ENCODE data around the gene USP7.

USP7 gene

DNA sequence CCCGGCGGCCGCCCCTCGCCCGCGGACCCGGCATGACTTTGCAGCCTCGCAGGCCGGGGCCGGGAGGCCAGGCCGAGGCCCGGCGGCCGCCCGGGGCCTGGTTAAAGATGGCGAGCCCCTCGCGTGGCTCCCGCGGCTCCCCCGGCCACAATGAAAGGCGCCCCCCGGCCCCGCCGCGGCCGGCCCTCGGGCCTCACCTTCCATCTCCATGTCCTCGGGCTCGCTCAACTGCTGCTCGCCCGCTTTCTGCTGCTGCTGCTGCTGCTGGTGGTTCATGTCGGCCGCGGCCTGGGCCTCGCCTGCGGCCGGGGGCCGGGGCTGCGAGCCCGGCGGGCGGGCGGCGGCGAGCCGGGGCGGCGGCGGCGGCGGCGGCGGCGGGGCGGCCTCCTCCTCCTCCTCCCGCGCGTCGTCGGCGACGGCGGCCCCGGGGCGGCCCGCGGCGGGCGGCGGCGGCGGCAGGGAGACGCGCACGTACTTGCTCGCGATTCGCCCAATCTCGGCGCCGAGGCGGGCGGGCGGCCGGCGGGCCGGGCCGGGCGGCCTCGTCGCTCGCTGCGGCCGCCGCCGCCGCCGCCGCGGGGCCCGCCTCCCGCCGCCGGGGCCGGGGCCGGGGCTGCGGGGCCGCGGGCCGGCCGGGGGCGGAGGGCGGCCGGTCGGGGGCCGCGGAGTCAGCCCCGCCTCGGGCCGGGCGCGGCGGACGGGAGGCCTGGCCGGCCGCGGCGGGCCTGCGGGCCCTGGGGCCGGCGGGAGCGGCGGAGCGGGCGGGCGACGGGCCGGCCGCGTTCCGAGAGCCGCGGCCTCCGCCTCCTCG is 491 bp downstream of the USP7 start:
- TF ChIP-seq, protein P1, sequence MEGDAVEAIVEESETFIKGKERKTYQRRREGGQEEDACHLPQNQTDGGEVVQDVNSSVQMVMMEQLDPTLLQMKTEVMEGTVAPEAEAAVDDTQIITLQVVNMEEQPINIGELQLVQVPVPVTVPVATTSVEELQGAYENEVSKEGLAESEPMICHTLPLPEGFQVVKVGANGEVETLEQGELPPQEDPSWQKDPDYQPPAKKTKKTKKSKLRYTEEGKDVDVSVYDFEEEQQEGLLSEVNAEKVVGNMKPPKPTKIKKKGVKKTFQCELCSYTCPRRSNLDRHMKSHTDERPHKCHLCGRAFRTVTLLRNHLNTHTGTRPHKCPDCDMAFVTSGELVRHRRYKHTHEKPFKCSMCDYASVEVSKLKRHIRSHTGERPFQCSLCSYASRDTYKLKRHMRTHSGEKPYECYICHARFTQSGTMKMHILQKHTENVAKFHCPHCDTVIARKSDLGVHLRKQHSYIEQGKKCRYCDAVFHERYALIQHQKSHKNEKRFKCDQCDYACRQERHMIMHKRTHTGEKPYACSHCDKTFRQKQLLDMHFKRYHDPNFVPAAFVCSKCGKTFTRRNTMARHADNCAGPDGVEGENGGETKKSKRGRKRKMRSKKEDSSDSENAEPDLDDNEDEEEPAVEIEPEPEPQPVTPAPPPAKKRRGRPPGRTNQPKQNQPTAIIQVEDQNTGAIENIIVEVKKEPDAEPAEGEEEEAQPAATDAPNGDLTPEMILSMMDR (IDR thresholded peaks at IDR 0.05; ENCODE audit: low read depth, low read length) = no peak
- peak overlapping the region; percentile 82 for H3K4me3 ChIP-seq (ENCODE audit: low read depth, low read length)

DNA sequence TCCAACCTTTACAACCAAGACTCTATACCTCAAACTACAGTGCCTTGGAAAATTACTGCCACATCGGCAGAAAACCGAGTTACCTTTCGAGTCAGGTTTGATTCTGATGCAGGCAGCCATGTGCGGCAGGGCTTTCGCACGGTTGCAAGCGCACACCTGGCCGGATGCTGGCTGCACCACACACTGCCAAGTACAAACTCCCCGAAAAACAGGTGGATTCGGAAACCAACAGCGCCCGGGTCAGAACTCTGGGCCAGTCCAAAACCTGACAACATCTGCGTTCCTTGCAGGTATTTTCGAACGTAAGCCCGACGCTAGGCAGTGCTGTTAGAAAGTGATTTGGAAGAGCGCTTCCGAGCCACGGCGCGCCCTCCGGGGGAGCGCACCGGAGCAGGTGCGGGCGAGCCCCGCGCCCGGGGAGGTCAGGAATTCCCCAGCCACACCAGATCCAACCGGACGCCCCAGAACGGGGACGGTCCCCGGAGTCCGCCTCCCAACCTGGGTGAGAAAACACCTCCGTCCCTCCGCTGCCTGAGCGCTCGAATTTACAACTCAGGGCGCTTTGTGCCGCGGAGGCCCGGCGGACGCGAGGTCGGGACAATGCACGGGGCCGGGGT is 1.2 kb downstream of the USP7 start:
- TF ChIP-seq, protein P1 (IDR thresholded peaks at IDR 0.05; ENCODE audit: low read depth, low read length) = no peak
- H3K4me3 ChIP-seq (ENCODE audit: low read depth, low read length) = peak overlapping the region; percentile 82

DNA sequence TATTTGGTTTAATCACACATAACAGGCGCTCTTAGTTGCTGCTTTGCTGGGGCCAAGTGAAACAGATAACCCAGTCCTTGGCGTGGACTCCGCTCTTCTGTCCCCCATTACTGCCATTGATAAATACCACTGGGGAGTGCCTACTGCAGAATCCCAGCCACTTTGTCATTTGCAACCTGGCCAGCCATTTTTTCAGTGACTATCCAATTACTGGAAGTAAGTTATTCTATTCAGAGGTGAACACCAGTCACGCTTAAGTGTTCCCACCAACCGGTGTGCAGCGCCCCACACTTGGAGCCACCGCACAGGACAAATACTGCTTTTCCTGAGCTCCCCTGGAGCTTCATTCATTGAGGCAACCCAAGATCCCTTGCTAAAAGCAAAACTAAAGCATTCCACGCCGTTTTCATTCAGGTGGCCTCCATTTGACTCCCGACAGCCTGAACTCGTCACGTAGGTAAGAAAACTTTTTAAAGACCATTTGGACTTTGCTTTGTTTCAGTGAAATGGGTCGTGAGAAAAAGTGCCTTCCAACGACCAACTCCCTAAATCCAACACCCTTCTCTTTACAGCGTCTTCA is 1.8 kb downstream of the USP7 start:
- TF ChIP-seq, protein P1 (IDR thresholded peaks at IDR 0.05; ENCODE audit: low read depth, low read length) = no peak
- H3K4me3 ChIP-seq (ENCODE audit: low read depth, low read length) = peak overlapping the region; percentile 82

DNA sequence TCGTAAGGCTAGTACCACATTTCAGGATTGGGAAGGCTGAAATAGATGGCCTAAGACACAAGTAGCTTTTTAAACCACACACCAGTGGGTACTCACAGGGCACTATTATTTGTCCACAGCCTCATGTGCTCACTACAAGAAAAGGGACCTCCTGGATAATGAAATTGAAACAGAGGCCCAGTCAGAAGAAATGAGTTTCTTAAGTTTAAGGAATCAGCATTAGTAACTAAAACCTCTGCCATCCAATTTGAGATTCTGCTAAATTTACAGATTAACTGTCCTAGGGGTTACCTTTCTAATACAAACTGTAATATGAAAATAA is 3.0 kb downstream of the USP7 start:
- peak overlapping the region; percentile 8; the same call in 1 of the 2 replicates for H3K4me3 ChIP-seq (ENCODE audit: low read depth, low read length)
- TF ChIP-seq, protein P1 (IDR thresholded peaks at IDR 0.05; ENCODE audit: low read depth, low read length) = no peak

DNA sequence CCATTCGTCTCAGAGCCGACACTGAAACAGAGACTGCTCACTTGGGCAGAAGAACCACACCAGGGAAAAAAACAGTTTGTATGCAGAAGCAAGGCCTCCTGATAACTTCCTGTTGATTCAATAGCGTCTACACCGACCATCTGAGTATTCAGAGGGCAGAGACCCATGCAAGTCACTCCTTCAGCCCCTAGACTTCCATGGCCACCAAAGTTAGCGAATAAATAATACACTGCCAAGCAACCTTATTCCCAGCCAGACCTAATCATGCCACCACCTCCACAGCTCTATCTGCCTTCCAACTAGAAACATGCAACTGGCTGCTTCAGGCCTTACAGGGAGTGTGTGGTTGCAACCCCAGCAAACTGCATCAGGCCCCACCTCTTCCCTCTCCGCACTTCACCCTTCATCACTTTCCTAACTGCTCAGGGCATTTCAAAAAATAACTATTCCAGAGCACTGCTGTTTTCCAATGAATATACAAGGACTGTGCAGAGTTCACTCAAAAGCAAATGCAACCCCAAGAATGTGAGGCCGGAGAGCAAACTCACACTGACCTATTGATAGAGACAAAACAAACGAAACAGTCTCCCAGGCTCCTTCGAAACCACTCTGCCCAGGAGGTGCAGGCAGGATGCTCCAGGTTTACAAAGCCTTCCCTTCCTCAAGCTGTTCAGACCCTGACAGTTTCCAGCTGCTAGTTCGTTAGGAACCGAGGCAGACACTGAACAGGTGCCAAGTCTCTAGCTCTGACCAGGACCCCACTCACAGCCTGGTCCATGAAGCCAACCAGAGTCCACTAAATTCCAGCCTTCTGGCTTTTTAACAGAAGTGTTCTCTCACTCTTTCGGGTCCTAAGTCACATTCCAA is 3.6 kb downstream of the USP7 start:
- TF ChIP-seq, protein P1 (IDR thresholded peaks at IDR 0.05; ENCODE audit: low read depth, low read length) = no peak
- peak overlapping the region; percentile 8; the same call in 1 of the 2 replicates for H3K4me3 ChIP-seq (ENCODE audit: low read depth, low read length)

DNA sequence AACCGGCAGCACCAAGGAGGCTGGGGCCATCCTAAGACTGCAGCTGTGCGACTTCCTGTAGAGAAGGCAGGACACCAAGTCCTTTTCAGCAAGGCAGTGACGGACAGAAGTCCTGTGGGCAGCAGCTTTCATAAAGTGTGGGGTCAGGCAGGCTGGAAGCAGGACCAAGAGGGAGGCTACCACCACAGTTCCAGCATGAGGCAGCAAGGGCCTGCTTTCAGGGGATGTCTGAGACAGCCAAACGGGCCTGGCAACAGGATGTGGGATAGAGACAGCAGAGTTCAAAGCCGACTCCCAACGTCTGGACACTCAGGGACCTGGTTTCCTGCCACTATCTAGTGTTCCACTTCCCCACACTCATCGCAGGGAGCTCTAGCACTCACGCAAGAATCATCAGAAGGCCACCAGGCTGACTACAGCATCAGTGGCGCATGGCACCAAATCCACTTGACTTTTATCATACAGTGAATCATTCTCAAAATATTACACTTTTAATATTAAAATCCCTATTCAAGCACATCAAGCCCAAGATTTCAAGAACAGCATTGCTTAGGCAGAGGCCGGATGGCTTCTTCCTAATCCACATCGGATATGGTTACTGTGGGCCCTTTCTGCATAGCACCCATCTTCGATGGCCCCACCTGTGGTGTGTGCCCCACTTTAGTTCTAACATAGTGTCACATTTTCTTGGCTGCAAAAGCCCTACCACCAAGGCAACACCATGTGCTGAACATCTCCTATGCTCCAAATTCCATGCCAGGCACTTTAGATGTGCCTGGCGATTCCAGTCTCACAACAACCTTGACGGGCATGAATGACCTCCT is 5.2 kb downstream of the USP7 start:
- TF ChIP-seq, protein P1 (IDR thresholded peaks at IDR 0.05; ENCODE audit: low read depth, low read length) = no peak
- H3K4me3 ChIP-seq (ENCODE audit: low read depth, low read length) = 0 out of 2 replicates have a peak overlapping the region, but pooled peaks have one; percentile 8
